Measurements from ENCODE around the gene ARFGAP1.

ARFGAP1 gene

DNA sequence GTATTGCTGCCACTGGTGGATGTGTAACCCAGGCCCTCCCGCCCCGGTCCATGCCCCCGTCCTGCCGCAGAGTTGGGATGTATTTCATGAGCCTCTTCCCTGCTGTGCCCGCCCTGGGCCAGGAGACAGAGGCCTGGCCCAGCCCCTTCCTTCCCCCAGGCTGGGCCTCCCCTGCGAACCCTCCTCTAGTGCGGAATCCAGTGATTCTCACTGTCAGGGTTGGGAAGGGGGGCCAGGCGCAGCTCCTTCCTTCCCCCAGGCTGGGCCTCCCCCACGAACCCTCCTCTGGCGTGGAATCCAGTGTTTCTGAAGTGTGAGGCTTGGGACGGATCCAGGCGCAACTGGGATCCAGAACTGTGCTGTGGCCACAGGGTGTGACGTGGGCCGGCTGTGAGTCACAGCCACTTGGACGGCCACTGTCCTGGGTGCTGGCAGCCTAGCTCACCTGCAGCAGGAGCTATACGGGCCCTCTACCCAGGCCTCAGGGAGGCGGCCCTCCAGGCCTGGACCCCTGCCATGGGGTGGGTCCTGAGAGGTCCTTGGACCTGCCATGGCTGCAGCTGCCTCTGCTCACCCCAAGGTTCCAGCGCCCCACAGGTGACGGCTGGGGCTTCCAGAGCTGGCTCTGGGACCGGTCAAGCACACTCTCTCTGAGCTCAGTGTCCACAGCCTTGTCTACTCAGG is 48.7 kb downstream of the ARFGAP1 start:
- no peak for DNase-seq (ENCODE audit: low spot score)

DNA sequence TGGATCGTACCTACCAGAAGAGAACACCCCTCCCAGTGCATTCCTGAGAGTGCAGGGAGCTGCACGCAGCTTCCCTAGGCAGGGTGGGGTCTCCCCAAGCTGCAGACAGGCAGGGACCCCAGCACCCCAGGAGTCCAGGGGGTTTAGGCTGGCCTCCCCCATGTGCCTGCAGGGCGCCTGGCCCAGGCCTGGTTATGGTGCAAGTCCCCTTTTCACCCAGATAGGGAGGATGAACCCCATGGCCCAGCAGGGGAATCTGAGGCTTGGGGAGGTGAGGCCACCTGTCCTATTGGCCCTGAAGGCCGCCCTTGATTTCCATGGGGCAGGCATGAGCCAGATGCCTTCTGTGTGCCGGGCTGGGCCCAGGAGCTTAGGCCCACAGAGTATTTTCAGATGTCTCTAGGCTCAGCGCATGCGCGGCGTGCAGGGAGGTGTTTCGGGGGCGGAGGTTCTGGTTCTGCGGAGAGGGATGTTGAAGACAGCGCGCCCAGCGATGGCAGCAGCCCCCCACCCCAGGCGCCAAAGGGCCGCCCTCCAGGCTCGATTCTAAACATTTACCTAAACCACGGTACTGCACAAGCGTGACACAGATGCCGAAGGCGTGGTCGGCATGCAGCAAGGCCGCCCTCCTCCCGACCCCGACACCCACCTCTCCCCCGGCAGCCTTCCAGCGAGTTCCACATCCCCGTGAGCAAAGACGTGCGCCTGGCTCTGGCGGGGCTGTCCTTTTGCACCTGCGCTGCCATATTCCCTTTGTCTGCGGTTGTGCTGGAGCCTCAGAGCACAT is 49.7 kb downstream of the ARFGAP1 start:
- no peak for DNase-seq (ENCODE audit: low spot score)

DNA sequence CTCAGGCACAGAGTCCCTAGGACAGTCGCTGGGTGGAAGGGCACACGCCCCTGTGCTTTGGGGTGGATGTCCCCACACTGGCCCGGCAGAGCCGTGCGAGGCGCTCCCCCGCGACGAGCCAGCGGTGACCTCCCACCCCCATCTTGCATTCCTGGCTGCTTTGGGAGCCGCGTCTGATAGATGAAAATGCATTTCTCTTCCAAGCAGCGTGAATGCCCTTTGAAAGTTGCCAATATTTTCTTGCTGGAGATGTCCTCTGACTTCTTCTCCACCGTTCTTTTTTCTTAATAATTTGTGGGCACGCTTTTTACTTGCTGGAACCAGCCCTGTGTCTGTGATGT is 50.3 kb downstream of the ARFGAP1 start:
- no peak for DNase-seq (ENCODE audit: low spot score)

DNA sequence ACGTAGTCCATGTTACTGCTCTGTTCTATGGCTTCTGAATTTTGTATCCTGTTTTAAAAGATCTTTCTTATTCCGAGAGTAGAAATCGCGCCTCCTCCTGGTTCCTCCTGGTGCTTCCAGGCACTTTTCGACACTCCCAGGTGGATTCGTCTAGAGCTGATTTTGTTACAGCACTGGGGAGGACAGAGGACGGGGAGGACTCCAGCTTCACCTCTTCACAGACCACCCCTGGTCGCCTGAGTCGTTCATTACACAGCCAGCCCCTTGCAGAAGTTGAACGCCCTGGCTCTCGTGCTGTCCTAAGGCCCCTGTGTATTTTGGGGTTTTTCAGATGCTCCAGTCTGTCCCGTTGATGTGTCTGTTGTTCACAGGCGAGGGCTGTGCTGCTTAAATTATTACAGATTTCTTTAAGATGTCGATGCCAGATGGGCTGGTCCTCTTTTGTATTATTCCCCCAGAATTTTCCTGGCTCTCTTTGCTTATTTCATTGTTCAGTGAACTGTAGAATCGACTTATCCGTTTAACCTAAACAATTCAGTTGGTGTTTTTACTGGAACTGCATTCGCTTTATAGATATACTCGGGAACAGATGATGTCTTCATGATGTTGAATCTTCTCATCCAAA is 50.9 kb downstream of the ARFGAP1 start:
- DNase-seq (ENCODE audit: low spot score) = no peak

DNA sequence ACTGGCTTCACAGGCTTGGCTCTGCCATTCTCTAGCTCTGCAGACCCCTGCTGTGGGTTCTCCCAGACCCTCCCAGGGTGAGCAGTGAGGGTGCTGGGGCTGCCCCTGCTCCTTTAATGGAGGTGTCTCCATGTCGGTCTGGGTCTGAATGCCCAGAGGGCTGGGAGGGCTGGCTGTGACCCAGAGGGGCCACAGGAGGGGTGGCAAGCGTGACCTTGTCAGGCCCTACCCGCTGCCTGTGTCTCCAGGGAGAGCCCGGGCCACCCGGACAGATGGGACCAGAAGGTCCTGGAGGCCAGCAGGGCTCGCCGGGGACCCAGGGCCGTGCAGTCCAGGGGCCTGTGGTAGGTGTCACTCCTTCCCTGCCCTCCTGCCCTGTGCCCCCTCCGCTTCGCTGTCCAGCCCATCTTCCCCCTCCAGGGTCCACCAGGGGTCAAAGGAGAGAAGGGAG is 52.4 kb downstream of the ARFGAP1 start:
- no peak for DNase-seq (ENCODE audit: low spot score)

DNA sequence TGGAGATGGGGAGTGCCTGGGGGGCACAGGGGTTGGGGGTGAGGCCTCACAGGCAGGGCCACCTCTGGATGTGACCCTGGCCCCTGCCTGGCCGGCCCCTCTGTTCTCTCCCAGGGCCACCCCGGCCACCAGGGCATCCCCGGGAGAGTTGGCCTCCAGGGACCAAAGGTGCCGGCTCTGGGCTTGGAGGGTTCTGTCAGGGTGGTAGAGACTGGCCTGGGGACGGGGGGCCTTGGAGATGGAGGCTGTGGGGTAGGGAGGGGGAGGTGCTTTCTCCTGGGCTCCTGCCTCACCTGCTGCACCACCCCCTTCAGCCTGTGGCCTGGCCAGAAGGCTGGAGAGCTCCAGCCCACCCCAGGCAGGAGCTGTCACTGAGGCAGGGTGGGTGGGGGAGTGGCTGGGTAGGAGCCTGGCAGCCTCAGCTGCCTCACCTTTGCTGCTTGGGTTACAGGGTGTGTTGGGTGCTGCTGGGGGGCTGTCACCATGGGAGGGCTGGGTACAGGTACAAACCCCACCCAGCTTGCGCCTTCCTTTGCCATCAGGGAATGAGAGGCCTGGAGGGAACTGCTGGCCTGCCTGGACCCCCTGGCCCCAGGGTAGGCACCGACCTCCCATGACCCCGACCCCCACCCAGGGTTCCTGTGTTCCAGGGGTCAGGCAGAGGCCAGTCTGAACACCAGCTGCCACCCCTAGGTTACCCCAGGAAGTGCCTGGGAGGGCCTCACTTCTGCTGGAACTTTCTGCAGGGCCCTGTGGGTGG is 53.1 kb downstream of the ARFGAP1 start:
- DNase-seq (ENCODE audit: low spot score) = no peak

DNA sequence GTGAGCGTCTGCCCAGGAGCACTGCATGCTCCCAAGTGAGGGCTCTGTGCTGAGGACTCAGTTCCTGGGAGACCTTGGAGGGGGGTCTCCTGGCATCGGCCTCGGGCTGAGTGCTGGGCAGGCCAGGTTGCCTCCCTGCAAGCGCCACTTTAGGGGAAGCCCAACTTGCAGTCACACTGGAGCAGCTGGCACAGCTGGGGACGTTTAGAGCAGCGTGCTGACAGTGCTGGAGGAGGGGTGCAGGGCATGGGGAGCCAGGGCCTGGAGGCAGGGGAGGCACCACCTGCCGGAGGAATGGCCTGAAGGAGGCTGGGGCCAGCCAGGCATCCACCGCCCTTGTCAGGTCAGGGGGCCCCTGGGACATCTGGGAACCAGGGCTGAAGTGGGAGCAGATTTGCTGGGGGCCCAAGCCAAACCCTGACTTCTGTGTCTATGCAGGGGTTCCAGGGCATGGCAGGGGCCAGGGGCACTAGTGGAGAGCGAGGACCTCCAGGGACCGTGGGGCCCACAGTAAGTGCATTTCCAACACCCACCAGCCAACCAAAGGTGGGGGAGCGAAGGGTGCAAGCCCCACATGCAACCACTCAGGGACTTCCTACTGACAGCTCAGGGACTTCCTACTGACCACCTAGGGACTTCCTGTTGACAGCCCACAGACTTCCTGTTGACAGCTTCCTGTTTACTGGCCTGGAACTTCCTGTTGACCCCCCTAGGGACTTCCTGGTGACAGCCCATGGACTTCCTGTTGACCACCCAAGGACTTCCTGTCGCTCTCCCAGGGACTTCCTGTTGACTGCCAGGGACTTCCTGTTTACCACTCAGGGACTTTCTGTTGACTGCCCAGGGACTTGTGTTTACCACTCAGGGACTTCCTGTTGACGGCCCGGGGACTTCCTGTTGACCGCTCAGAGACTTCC is 54.0 kb downstream of the ARFGAP1 start:
- no peak for DNase-seq (ENCODE audit: low spot score)

DNA sequence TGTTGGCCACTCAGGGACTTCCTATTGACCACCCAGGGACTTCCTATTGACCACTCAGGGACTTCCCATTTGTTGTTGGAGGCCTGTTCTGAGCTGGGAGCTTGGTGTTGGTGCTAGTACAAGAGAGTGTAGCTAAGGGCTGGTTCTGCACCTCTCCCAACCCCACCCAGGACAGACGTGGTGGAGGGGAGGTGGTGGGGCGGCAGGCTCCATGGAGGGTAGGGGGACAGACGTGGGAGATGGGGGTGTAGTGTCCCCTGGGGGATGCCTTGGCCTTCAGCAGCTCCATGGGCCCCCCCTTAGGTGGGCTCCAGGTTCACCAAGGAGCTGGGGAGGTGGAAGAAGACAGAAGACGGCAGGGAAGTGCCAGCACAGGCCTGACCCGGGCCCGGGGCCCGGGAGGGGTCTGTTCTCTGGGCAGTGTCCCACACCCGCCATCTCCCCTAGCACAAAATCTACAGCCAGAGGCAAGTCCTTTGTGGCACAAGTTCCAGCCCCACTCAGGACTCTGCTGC is 54.7 kb downstream of the ARFGAP1 start:
- no peak for DNase-seq (ENCODE audit: low spot score)

DNA sequence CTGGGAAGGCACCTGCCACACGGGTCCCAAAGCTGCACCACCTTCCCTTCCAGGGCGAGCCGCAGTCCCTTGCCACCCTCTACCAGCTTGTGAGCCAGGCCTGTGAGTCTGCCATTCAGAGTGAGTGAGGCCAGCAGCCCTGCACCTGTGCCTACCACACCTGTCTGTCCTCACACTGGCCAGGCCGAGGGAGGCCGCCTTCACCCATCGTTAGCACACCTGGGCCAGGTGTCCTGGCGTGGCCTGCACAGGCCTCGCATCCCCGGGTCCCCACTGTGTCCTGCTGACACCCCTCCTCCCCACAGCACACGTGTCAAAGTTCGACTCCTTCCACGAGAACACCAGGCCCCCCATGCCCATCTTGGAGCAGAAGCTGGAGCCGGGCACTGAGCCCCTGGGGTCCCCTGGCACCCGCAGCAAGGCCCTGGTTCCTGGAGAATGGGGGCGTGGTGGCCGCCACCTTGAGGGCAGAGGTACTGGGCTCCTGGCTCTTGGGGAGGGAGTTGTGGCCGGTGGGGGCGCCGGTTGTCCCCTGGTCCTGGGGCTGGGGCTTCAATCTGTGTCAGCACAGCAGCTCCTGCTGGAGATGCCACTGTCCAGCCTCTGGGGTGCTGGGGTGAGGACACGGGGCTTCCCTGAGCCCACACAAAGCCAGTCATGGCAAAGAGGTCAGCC is 55.5 kb downstream of the ARFGAP1 start:
- no peak for DNase-seq (ENCODE audit: low spot score)

DNA sequence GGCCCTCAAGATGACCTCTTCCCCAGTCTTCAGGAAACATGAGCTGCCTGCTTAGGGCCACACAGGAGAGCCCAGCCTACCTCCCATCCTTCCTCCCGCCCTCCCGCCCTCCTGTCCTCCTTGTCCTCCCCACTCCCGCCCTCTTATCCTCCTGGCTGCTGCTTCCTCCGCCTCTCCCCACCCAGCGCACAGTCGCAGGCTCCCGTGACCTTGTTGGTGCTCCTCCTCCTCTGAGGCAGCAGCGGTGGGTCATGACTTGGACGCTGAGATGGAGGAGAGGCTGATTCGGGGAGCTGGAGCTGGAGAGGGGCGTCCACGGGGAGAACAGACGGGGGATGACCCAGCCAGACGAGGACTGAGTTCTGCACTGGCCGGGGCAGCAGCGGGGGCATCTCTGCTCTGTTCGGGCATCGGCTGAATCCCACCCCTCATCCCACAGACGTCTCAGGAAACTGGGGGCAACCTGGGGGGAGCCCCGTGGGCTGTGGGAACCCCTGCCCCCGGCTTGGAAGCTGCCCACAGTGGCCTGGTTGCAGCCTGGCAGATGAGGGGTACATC is 56.2 kb downstream of the ARFGAP1 start:
- no peak for DNase-seq (ENCODE audit: low spot score)

DNA sequence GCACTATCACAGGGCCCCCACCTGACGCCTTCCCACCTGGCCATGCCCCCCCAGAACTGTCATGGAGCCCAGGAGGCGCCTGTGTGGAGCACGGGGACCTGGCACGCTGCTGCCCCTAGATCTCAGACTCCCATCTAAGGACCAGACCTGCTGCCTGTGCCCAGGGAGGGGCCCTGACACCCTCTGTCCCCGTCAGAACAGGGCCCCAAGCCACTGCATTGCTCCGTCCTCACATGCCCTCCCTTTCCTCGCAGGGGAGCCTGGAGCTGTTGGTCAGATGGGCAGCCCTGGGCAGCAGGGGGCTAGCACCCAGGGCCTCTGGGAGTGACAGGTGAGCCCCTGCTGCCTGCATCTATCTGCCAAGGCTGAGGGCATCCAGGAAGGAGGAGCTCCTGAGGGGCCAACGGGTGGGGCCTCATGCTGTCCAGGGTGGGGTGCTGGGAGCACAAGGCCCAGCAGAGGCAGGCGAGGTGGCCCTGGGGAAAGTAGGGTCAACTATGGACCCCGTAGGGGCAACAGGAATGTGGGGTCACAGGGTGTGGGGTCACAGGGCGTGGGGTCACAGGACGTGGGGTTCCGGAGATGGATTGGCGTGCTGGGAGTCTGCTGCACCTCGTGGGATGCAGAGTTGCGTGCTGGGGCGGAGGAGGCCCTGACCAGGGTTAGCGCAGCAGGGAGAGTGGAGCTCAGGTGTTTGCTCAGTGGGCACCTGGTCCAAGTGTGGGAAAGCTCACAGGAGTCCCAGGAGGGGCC is 56.9 kb downstream of the ARFGAP1 start:
- no peak for DNase-seq (ENCODE audit: low spot score)

DNA sequence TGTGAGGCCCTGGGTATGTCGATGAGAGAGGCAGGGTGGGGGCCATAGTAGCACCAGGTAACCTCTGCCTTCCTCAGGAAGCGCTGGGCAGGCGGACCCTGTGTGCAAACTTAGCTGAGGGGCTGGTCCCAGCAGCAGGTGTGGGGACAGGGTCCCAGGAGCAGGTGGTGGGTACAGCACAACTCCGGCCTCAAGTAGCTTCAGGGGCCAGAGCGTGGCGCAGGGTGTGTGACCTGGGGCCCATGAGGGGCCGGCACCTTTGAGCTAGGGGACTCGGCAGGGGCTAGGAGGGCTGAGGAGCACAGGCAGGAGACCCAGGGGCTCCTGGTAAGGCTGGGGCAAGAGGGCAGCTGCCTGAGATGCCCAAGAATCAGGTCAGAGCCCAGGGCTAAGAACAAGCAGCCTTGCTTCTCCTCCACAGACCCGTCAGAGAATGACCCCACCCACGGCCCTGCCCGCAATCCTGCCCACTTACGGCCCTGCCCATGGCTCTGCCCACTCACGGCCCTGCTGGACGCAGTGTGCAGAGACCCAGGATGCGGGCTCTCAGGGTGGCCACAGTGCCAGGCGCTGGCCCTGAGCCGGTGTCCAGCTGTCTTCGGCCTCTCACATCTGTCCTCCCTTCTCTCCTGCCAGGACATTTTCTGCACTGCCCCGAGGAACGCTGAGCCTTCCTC is 57.6 kb downstream of the ARFGAP1 start:
- no peak for DNase-seq (ENCODE audit: low spot score)

DNA sequence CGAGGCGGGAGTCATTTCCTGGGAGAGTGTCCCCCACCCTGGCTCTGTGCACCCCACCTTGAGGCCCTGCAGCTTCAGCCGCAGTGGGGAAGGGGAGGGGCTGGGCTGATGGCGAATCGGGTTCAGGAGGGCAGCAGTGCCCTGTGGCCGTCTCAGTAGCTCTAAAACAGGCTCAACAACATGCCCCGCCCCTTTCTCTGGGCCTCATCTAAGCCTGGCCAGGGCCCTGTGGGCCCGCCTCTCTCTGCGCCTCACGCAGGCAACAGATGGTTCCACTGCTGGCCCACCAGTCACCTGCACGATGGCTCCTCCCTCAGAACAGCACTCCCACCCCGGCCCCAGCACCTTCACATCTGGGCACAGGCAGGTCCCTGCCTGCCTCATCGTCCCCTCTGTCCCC is 58.3 kb downstream of the ARFGAP1 start:
- DNase-seq (ENCODE audit: low spot score) = no peak

DNA sequence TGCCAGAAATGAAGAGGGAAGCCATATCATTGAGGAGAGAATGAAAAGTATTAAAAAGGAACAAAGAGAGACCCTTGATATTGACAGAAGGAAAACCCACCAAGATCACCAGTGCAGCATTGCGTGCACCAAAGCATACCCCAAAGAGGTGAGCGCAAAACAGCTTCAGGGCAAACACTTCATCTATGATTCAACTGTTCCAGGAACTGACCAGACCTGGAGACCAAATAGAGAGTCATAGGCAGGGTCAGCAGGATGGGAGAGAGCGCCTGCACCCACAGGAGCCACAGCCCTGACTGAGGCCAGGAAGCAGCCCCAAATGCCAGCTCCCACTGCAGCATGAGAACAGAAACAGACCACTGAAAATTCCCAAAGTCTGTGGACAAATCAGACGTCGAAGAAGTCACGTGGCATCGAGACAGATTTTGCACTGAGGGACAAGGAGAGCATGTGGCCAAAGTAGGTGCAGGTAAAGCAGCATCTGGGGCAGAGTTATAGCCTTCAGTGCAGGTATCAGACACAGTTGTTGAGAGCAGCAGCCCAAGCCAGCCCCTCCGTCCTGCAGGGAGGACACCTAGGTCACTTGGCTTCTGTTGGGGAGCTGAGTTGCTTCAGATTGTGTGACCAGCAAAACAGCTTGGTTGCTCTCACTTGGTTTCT is 59.3 kb downstream of the ARFGAP1 start:
- DNase-seq (ENCODE audit: low spot score) = no peak

DNA sequence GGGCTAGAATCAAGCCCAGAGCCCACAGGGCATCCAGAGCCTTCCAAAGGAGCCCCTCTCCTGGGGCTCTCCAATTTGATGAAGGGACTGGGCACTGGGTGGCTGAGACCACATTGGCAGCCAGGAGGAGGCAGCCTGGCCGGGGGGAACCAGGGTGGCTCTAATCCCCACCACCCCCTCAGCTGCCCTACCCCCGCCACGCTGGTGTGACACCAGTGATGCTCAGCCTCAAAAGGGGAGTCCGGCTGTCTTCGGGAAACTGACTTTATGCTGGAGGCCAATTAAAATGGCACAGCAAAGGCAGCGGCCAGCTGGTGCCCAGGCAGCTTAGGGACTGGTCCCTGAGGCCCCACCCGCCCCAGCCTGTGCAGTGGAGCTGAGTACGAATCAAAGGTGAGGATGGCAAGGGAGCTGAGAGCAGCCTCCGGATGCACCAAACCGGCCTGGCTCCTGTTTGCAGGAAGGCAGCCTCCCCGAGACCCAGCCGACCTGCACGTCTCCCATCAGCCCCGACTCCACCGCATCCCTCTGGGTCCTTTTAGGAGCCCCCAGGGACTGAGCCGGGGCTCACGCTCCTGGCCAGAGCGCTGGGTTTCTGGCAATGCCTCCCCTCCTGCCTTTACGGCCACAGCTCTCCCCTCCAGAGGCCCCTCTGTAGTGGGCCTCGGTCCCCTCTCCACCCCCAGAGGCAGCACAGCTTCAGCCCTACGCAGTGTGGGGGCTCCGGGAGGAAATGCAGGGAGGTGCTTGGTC is 60.1 kb downstream of the ARFGAP1 start:
- no peak for DNase-seq (ENCODE audit: low spot score)

DNA sequence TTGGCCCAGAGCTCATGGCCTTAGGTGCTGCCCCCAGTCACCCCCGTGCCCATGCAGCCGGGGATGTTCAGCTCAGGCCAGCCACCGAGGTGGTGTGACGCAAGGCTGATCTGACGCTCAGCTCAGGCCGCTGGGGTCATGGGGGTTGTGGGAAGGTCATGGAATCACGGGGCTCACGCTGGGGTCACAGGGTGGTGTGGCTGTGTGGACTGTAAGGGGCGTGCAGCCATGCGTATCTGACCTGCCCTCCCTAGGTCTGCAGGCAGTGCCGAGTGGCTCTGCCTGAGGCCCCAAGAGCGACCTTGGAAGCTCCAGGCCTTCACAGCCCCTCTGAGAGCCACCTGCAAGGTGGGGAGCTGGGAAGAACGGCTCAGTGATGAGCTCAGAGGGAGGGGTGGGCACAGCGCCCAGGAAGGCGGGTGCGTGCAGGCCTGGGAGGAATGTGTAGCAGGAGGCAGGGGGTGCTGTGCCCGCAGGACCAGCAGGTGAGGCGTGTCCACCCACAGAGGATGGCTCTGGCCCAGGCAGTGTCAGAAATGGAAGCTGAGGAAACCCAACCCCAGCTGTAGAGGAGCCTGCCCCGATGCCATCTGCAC is 60.7 kb downstream of the ARFGAP1 start:
- no peak for DNase-seq (ENCODE audit: low spot score)

DNA sequence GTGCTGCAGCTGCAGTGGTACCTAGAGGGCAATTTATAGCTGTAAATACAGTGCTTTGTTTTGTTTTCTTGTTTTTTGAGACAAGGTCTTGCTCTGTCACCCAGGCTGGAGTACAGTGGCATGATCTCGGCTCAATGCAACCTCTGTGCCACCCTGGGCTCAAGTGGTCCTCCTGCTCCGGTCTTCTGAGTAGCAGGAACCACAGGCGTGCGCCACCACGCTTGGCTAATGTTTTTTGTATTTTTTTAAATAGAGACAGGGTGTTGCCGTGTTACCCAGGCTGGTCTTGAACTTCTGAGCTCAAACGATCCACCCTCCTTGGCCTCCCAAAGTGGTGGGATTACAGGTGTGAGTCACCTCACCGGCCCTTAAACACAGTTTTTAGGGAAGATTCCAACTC is 61.7 kb downstream of the ARFGAP1 start:
- DNase-seq (ENCODE audit: low spot score) = no peak

All from CD4-positive, alpha-beta T cell treated with Interleukin-15 for 4 hours (primary cell).